Sigmoid colon (tissue), 7 donors: Measurements from ENCODE around the gene DNER. TPM values are rescaled to one million over a fixed set of nuclear protein-coding genes. Genes with fewer than 3 reads are reported as not detected.

Experiments
- DNase-seq: peaks from one replicate; pipeline ENCODE4 v3.0.0-alpha.2; 2019
- H3K27ac ChIP-seq, 4 donors: fragments of 200-600 bp; sonication (generic); one replicate each; pipeline ENCODE4 v1.5.1; 2016 to 2019; ENCODE audit warnings: mild to moderate bottlenecking in 1 of 4
- H3K27me3 ChIP-seq, 3 donors: fragments of 200-600 bp; sonication (generic); one replicate each; pipeline ENCODE4 v1.5.1; 2019; ENCODE audit warnings: mild to moderate bottlenecking in 1 of 3
- H3K36me3 ChIP-seq, 4 donors: fragments of 200-600 bp; sonication (generic); one replicate each; pipeline ENCODE4 v1.5.1; 2016 to 2019
- H3K4me1 ChIP-seq, 4 donors: fragments of 200-600 bp; sonication (generic); one replicate each; pipeline ENCODE4 v1.5.1; 2017 to 2019
- H3K4me3 ChIP-seq, 4 donors: fragments of 200-600 bp; sonication (generic); one replicate each; pipeline ENCODE4 v1.5.1; 2017 to 2019; ENCODE audit warnings: mild to moderate bottlenecking in 2 of 4, moderate library complexity in 1 of 4
- H3K9me3 ChIP-seq, 4 donors: fragments of 200-600 bp in 3 of 4; sonication (generic) in 3 of 4; one replicate each; pipeline versions ENCODE4 v1.5.1 to v1.6.1; 2013 to 2019
- CTCF ChIP-seq, 4 experiments: fragments of 450-650 bp in 3 of 4; fragments of 200-600 bp in 1 of 4; IDR thresholded peaks; one replicate each; pipeline ENCODE4 v1.5.1; 2016 to 2019; ENCODE audit warnings: antibody characterized with exemption in 4 of 4, mild to moderate bottlenecking in 3 of 4, moderate library complexity in 2 of 4
- EP300 ChIP-seq, 4 donors: sonication (generic); formaldehyde crosslinking; IDR thresholded peaks; one replicate each; pipeline ENCODE4 v1.6.1; 2017; ENCODE audit warnings: antibody characterized with exemption in 4 of 4
- POLR2A ChIP-seq, 2 donors: fragments of 450-650 bp; IDR thresholded peaks; one replicate each; pipeline ENCODE4 v1.6.1; 2016; ENCODE audit warnings: antibody characterized with exemption in 2 of 2, mild to moderate bottlenecking in 2 of 2, moderate library complexity in 2 of 2
- POLR2AphosphoS5 ChIP-seq, 4 donors: sonication (generic); formaldehyde crosslinking; IDR thresholded peaks; one replicate each; pipeline ENCODE4 v1.6.1; 2017; ENCODE audit warnings: antibody characterized with exemption in 4 of 4
- WGBS, 2 donors: extraction: QIAGEN DNeasy Blood & Tissue Kit; methylation state at CpG; one replicate each; pipeline ENCODE4 v1.1.7; 2013; 5-methylcytosine and 5-hydroxymethylcytosine counted together
- intact Hi-C: fragments of 100-400 bp; cut with DNase I; formaldehyde crosslinking; loops from one replicate; pipeline ENCODE4 v1.15.1; 2023
- polyA plus RNA-seq, 3 donors: library from polyadenylated mRNA; stranded (reverse); fragments of 200-250 nt; gene quantifications; one replicate each; pipeline ENCODE4 v1.2.3, GENCODE V29; 2013
- small RNA-seq, 3 donors: library from RNA; depleted of rRNA; stranded (forward); fragments of <200 nt; gene quantifications; one replicate each; pipeline ENCODE3, GENCODE V24; 2016
- total RNA-seq, 4 donors: library from RNA; depleted of rRNA; stranded (reverse); fragments of >200 nt; gene quantifications; one replicate each; pipeline ENCODE4 v1.1.0, GENCODE V29; 2016
- donor health status: healthy with polysubstance abuse.
- donor health status: Bipolar disorder and iron deficiency.
- donor health status: healthy.

Gene DNER
- total and polyA plus RNA-seq, 7 donors, result 2.7 to 17.7 (median 9.9) TPM; not detected in 1

DNA sequence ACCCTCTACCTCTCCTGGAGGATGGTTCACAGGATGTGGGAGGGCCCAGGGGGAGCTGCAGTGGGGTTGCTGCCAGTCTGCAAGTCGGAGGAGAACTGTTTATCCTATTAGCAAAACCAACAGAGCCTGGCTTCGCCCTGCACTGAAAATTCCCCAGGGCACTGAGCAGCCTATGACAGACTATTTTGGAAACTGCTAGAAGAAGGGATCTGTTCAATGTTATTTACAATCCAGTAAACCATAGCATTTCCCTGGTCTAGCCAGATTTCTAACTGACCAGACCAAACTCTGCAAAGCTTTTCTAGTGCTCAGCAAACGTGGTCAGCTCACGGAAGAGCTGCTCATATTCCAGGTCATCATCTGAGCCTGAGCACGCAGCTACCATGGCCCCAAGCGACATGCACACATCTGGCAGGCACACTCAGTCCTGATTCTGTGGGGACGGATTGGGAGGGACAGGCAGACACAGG, 378.4 kb downstream of the DNER start:
- Histone ChIP-seq H3K36me3 (no peaks in the 10 kb centered on the region), H3K9me3 (no peaks in the 10 kb centered on the region), H3K27ac (peak overlapping the region in 3 of 4 donors; percentile 55 to 66 (median 61)), H3K4me3 (no peak overlapping the region), H3K27me3 (no peaks in the 10 kb centered on the region), H3K4me1 (peaks cover 0 to 38% (median 20%) of the 10 kb centered on the region in 4 donors)
- intact Hi-C loops, result no loop called here
- DNase-seq, result no peak
- TF ChIP-seq POLR2AphosphoS5 (IDR thresholded peaks at IDR 0.05), result peak in 2 of 4 donors; percentile 37 to 38
- no peak for TF ChIP-seq EP300 (IDR thresholded peaks at IDR 0.05)
- 73 to 82% methylated on average over 7 of the region's 7 CpGs for WGBS, 2 donors

GRCh38 chr2:229335330-229335729, 379.0 kb downstream of the DNER start:
- Histone ChIP-seq H3K4me3 (no peak overlapping the region), H3K27me3 (no peaks in the 10 kb centered on the region), H3K4me1 (peaks cover 0 to 38% (median 20%) of the 10 kb centered on the region in 4 donors), H3K36me3 (no peaks in the 10 kb centered on the region), H3K27ac (peak overlapping the region in 3 of 4 donors; percentile 55 to 66 (median 61)), H3K9me3 (no peaks in the 10 kb centered on the region)
- intact Hi-C loops, result no loop called here
- TF ChIP-seq POLR2A (IDR thresholded peaks at IDR 0.05) (no peak), POLR2AphosphoS5 (IDR thresholded peaks at IDR 0.05) (no peak)
- WGBS, 2 donors, result 88% methylated on average over 7 of the region's 7 CpGs
- DNase-seq, result no peak

- TF ChIP-seq EP300 (IDR thresholded peaks at IDR 0.05) (peak in 1 of 4 donors; percentile 27), POLR2AphosphoS5 (IDR thresholded peaks at IDR 0.05) (peak in 1 of 4 donors; percentile 19), CTCF (IDR thresholded peaks at IDR 0.05) (no peak)
- Histone ChIP-seq H3K27ac (peak overlapping the region in 1 of 4 donors; percentile 20), H3K4me1 (peaks cover 0 to 11% (median 9%) of the 10 kb centered on the region in 4 donors), H3K27me3 (no peaks in the 10 kb centered on the region), H3K9me3 (no peaks in the 10 kb centered on the region), H3K36me3 (no peaks in the 10 kb centered on the region), H3K4me3 (no peak overlapping the region)
- no peak for DNase-seq
- 17 to 31% methylated on average over 5 of the region's 5 CpGs for WGBS, 2 donors
- intact Hi-C loops, result no loop called here
Observed at GRCh38 chr2:229330952-229331351, 383.4 kb downstream of the DNER start.

- no peaks in the 10 kb centered on the region for H3K27me3 ChIP-seq
- TF ChIP-seq POLR2AphosphoS5 (IDR thresholded peaks at IDR 0.05) (no peak), EP300 (IDR thresholded peaks at IDR 0.05) (no peak), CTCF (IDR thresholded peaks at IDR 0.05) (no peak), POLR2A (IDR thresholded peaks at IDR 0.05) (no peak)
- no peak overlapping the region for H3K4me3 ChIP-seq
- no peaks in the 10 kb centered on the region for H3K4me1 ChIP-seq
- H3K36me3 ChIP-seq, result no peaks in the 10 kb centered on the region
- 92 to 93% methylated on average over 3 of the region's 3 CpGs for WGBS, 2 donors
- no peaks in the 10 kb centered on the region for H3K9me3 ChIP-seq
- no peak for DNase-seq
- H3K27ac ChIP-seq, result no peak overlapping the region
- intact Hi-C loops, result no loop called here
Observed at GRCh38 chr2:229319558-229319957, 394.8 kb downstream of the DNER start.

DNA sequence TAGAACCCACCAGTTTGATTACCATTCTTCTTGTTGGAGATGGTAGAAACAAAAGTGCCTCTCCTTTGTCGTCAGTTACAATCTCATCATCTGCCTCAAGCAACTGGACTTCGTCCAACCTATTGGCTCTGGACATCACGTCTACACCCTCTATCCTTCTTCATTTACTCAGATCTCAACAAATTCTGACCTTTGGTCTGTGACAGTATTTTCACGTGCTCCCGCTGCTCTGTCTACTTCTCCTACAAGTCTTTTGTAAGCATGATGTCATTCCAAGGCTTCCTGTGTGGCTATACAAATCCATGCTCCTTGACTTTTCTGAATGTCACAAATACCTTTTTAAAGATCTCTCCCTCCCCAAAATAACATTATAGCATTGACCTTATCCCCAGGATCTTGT, 400.2 kb downstream of the DNER start:
- Histone ChIP-seq H3K27me3 (no peaks in the 10 kb centered on the region), H3K9me3 (no peaks in the 10 kb centered on the region), H3K27ac (peak overlapping the region in 3 of 4 donors; percentile 26 to 57 (median 48)), H3K36me3 (no peaks in the 10 kb centered on the region), H3K4me3 (no peak overlapping the region), H3K4me1 (no peaks in the 10 kb centered on the region)
- DNase-seq, result no peak
- no peak for TF ChIP-seq POLR2A (IDR thresholded peaks at IDR 0.05)
- no peak for TF ChIP-seq POLR2AphosphoS5 (IDR thresholded peaks at IDR 0.05)
- TF ChIP-seq CTCF (IDR thresholded peaks at IDR 0.05), result no peak
- TF ChIP-seq EP300 (IDR thresholded peaks at IDR 0.05), result no peak
- 63 to 79% methylated on average over 5 of the region's 5 CpGs for WGBS, 2 donors
- intact Hi-C loops, result no loop called here

GRCh38 chr2:229313591-229313990, 400.8 kb downstream of the DNER start:
- WGBS, 2 donors, result 73 to 77% methylated on average over 3 of the region's 3 CpGs
- no peak overlapping the region for H3K4me3 ChIP-seq
- H3K27ac ChIP-seq, result peak overlapping the region; percentile 15 to 57 (median 37)
- H3K4me1 ChIP-seq, result no peaks in the 10 kb centered on the region
- no peak for DNase-seq
- no peaks in the 10 kb centered on the region for H3K9me3 ChIP-seq
- no peak for TF ChIP-seq POLR2A (IDR thresholded peaks at IDR 0.05)
- peak in 2 of 4 donors; percentile 28 to 59 for TF ChIP-seq POLR2AphosphoS5 (IDR thresholded peaks at IDR 0.05)
- peak in 1 of 4 donors; percentile 43 for TF ChIP-seq EP300 (IDR thresholded peaks at IDR 0.05)
- H3K36me3 ChIP-seq, result no peaks in the 10 kb centered on the region
- intact Hi-C loops, result no loop called here
- no peaks in the 10 kb centered on the region for H3K27me3 ChIP-seq

Small RNA genes lying within 50 kb of the gene (small RNA-seq; reads per million reads assigned to genes)
- 0 reads per million in 3 donors for gene RNU7-9P

Other genes starting within 250 kb of the DNER start
- gene TRIP12, start 207.5 kb upstream of the DNER start, total RNA-seq, result 100 to 1,000 TPM; 144 to 168 (median 159) TPM
- 10 to 100 TPM; 20.4 to 49.5 (median 23.8) TPM for gene TRIP12, start 207.5 kb upstream of the DNER start, polyA plus RNA-seq
- gene FBXO36, start 207.9 kb upstream of the DNER start, total RNA-seq, result 1 to 10 TPM; 2.9 to 3.5 (median 3.1) TPM
- 1 to 10 TPM in 1 of 3 donors, under 1 TPM in 2; 0.90 to 2.4 (median 0.92) TPM for gene FBXO36, start 207.9 kb upstream of the DNER start, polyA plus RNA-seq